Stomach (tissue), 9 donors: ENCODE measurements around the gene ITM2B. TPM values are rescaled to one million over a fixed set of nuclear protein-coding genes. Genes with fewer than 3 reads are reported as not detected.

Source experiments
- DNase-seq, 2 donors: peaks; one replicate each; pipeline versions ENCODE4 v3.0.0 to v3.0.0-alpha.2; 2013 to 2019
- H3K27ac ChIP-seq, 5 donors: fragments of 200-600 bp in 4 of 5; sonication (generic) in 4 of 5; one replicate each; pipeline ENCODE4 v1.5.1; 2013 to 2019; ENCODE audit warnings: mild to moderate bottlenecking in 1 of 5, moderate library complexity in 1 of 5
- H3K27me3 ChIP-seq, 3 donors: fragments of 200-600 bp; sonication (generic); one replicate each; pipeline ENCODE4 v1.5.1; 2017 to 2019; ENCODE audit warnings: mixed run types in 1 of 3
- H3K36me3 ChIP-seq, 4 donors: fragments of 200-600 bp; sonication (generic); 1 replicate in 3 of 4; 2 replicates in 1 of 4; pipeline ENCODE4 v1.5.1; 2016 to 2019
- H3K4me1 ChIP-seq, 4 donors: fragments of 200-600 bp; sonication (generic); one replicate each; pipeline ENCODE4 v1.5.1; 2016 to 2019
- H3K4me3 ChIP-seq, 4 donors: fragments of 200-600 bp; sonication (generic) in 3 of 4; one replicate each; pipeline ENCODE4 v1.5.1; 2016 to 2019; ENCODE audit warnings: mild to moderate bottlenecking in 1 of 4
- H3K9me3 ChIP-seq, 4 donors: fragments of 200-600 bp; sonication (generic); one replicate each; pipeline ENCODE4 v1.5.1; 2016 to 2019
- EP300 ChIP-seq: sonication (generic); formaldehyde crosslinking; IDR thresholded peaks from one replicate; pipeline ENCODE4 v1.6.1; 2017; ENCODE audit warnings: antibody characterized with exemption
- POLR2A ChIP-seq, 4 donors: fragments of 450-650 bp; IDR thresholded peaks; one replicate each; pipeline ENCODE4 v1.6.1; 2016; ENCODE audit warnings: antibody characterized with exemption in 4 of 4, control low read depth in 2 of 4, mild to moderate bottlenecking in 1 of 4, moderate library complexity in 1 of 4
- POLR2AphosphoS5 ChIP-seq, 3 donors: sonication (generic); formaldehyde crosslinking; IDR thresholded peaks; one replicate each; pipeline ENCODE4 v1.6.1; 2016; ENCODE audit warnings: antibody characterized with exemption in 3 of 3
- WGBS, 5 donors: extraction: QIAGEN DNeasy Blood & Tissue Kit in 3 of 5; methylation state at CpG; one replicate each; pipeline versions ENCODE4 v1.1.5 to v1.1.7; 2013 to 2018; 5-methylcytosine and 5-hydroxymethylcytosine counted together
- intact Hi-C: fragments of 100-400 bp; cut with DNase I; formaldehyde crosslinking; loops from one replicate; pipeline ENCODE4 v1.15.1; 2023; ENCODE audit warnings: low total_unique reads
- polyA plus RNA-seq, 3 donors: library from polyadenylated mRNA; stranded (reverse); fragments of 200-250 nt; gene quantifications; one replicate each; pipeline ENCODE4 v1.2.3, GENCODE V29; 2013
- total RNA-seq, 5 donors: library from RNA; depleted of rRNA; stranded (reverse); fragments of >200 nt; gene quantifications; one replicate each; pipeline versions ENCODE4 v1.1.0 to v1.2.3, GENCODE V29; 2014 to 2016
- TF ChIP-seq, protein P1 (sequence below), 7 experiments: fragments of 450-650 bp in 4 of 7; fragments of 200-600 bp in 3 of 7; sonication (generic) in 3 of 7; IDR thresholded peaks; one replicate each; pipeline ENCODE4 v1.5.1; 2016 to 2019; ENCODE audit warnings: antibody characterized with exemption in 7 of 7, control low read depth in 2 of 7, mild to moderate bottlenecking in 1 of 7
- donor health status: healthy with polysubstance abuse.
- donor health status: Bipolar disorder and iron deficiency.
- donor health status: healthy.

The ITM2B gene
- total and polyA plus RNA-seq, 8 donors, result 113 to 419 (median 282) TPM

- intact Hi-C loops, result no loop called here
- TF ChIP-seq POLR2AphosphoS5 (IDR thresholded peaks at IDR 0.05) (no peak), EP300 (no peak), POLR2A (IDR thresholded peaks at IDR 0.05) (no peak)
- TF ChIP-seq, protein P1, sequence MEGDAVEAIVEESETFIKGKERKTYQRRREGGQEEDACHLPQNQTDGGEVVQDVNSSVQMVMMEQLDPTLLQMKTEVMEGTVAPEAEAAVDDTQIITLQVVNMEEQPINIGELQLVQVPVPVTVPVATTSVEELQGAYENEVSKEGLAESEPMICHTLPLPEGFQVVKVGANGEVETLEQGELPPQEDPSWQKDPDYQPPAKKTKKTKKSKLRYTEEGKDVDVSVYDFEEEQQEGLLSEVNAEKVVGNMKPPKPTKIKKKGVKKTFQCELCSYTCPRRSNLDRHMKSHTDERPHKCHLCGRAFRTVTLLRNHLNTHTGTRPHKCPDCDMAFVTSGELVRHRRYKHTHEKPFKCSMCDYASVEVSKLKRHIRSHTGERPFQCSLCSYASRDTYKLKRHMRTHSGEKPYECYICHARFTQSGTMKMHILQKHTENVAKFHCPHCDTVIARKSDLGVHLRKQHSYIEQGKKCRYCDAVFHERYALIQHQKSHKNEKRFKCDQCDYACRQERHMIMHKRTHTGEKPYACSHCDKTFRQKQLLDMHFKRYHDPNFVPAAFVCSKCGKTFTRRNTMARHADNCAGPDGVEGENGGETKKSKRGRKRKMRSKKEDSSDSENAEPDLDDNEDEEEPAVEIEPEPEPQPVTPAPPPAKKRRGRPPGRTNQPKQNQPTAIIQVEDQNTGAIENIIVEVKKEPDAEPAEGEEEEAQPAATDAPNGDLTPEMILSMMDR (IDR thresholded peaks at IDR 0.05), result no peak
- DNase-seq, result peak in 1 of 2 donors; percentile 65
- Histone ChIP-seq H3K27ac (peak overlapping the region in 3 of 5 donors; percentile 1 to 63 (median 20)), H3K9me3 (no peaks in the 10 kb centered on the region), H3K4me1 (peaks cover 0 to 78% (median 47%) of the 10 kb centered on the region in 4 donors), H3K4me3 (no peak overlapping the region), H3K36me3 (peaks cover 16 to 32% (median 27%) of the 10 kb centered on the region in 4 donors), H3K27me3 (no peaks in the 10 kb centered on the region)
- 57 to 80% (median 70%) methylated on average over 3 of the region's 3 CpGs for WGBS, 5 donors
These were observed 18.6 kb downstream of the ITM2B start for GRCh38 chr13:48251611-48252081.

DNA sequence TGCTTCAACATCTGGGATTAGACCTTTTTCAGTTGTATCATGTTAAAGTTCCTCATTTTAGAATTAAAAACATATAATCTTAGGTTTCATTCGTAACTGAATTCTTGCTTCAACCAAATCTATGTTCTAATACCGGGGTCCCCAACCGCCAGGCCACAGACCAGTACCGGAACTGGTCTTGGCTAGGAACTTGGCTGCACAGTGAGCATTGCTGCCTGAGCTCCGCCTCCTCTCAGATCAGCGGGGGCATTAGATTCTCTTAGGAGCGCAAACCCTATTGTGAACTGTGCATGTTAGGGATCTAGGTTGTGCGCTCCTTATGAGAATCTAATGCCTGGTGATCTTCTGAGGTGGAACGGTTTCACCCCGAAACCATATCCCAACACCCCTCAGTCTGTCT, 19.2 kb downstream of the ITM2B start:
- H3K9me3 ChIP-seq, result no peaks in the 10 kb centered on the region
- peaks cover 0 to 76% (median 46%) of the 10 kb centered on the region in 4 donors for H3K4me1 ChIP-seq
- no peak overlapping the region for H3K4me3 ChIP-seq
- no peak for DNase-seq
- H3K27me3 ChIP-seq, result no peaks in the 10 kb centered on the region
- H3K36me3 ChIP-seq, result peaks cover 20 to 38% (median 32%) of the 10 kb centered on the region in 4 donors
- 86 to 95% (median 93%) methylated on average over 10 of the region's 10 CpGs for WGBS, 5 donors
- TF ChIP-seq, protein P1 (IDR thresholded peaks at IDR 0.05), result no peak
- TF ChIP-seq EP300 (no peak), POLR2A (IDR thresholded peaks at IDR 0.05) (no peak), POLR2AphosphoS5 (IDR thresholded peaks at IDR 0.05) (no peak)
- intact Hi-C loops, result no loop called here
- H3K27ac ChIP-seq, result peak overlapping the region in 3 of 5 donors; percentile 1 to 63 (median 20)

GRCh38 chr13:48253849-48254248, 20.8 kb downstream of the ITM2B start:
- DNase-seq, result peak in 1 of 2 donors; percentile 30
- Histone ChIP-seq H3K4me3 (no peak overlapping the region), H3K9me3 (no peaks in the 10 kb centered on the region), H3K4me1 (peaks cover 0 to 78% (median 42%) of the 10 kb centered on the region in 4 donors), H3K36me3 (peaks cover 33 to 54% (median 49%) of the 10 kb centered on the region in 4 donors), H3K27ac (peak overlapping the region in 3 of 5 donors; percentile 5 to 46 (median 17)), H3K27me3 (no peaks in the 10 kb centered on the region)
- intact Hi-C loops, result no loop called here
- TF ChIP-seq POLR2AphosphoS5 (IDR thresholded peaks at IDR 0.05), result peak in 2 of 3 donors; percentile 16 to 24
- no peak for TF ChIP-seq EP300
- no peak for TF ChIP-seq POLR2A (IDR thresholded peaks at IDR 0.05)
- TF ChIP-seq, protein P1 (IDR thresholded peaks at IDR 0.05), result no peak
- WGBS, 5 donors, result 17 to 46% (median 33%) methylated on average over 2 of the region's 2 CpGs

GRCh38 chr13:48255090-48255489, 22.1 kb downstream of the ITM2B start:
- Histone ChIP-seq H3K27ac (peak overlapping the region in 2 of 5 donors; percentile 38 to 46), H3K4me1 (peaks cover 0 to 74% (median 41%) of the 10 kb centered on the region in 4 donors), H3K27me3 (no peaks in the 10 kb centered on the region), H3K36me3 (peaks cover 43 to 67% (median 61%) of the 10 kb centered on the region in 4 donors), H3K9me3 (no peaks in the 10 kb centered on the region), H3K4me3 (no peak overlapping the region)
- 94 to 100% (median 97%) methylated on average over 11 to 13 of the region's 13 CpGs for whole genome bisulfite sequencing, 5 donors
- intact Hi-C loops, result no loop called here
- TF ChIP-seq, protein P1 (IDR thresholded peaks at IDR 0.05), result no peak
- TF ChIP-seq POLR2A (IDR thresholded peaks at IDR 0.05) (no peak), POLR2AphosphoS5 (IDR thresholded peaks at IDR 0.05) (no peak), EP300 (no peak)
- DNase-seq, result no peak
